Activated T-cell treated with anti-CD3 and anti-CD28 coated beads for 24 hours (primary cell): ENCODE measurements around the gene GTPBP8.
A peak's percentile ranks its signal among the peaks of the same experiment; 100 is the strongest.

Experiments
- DNase-seq: peaks from one replicate; pipeline ENCODE4 v3.0.0-alpha.2; 2020; ENCODE audit warnings: low read depth

The GTPBP8 gene

DNA sequence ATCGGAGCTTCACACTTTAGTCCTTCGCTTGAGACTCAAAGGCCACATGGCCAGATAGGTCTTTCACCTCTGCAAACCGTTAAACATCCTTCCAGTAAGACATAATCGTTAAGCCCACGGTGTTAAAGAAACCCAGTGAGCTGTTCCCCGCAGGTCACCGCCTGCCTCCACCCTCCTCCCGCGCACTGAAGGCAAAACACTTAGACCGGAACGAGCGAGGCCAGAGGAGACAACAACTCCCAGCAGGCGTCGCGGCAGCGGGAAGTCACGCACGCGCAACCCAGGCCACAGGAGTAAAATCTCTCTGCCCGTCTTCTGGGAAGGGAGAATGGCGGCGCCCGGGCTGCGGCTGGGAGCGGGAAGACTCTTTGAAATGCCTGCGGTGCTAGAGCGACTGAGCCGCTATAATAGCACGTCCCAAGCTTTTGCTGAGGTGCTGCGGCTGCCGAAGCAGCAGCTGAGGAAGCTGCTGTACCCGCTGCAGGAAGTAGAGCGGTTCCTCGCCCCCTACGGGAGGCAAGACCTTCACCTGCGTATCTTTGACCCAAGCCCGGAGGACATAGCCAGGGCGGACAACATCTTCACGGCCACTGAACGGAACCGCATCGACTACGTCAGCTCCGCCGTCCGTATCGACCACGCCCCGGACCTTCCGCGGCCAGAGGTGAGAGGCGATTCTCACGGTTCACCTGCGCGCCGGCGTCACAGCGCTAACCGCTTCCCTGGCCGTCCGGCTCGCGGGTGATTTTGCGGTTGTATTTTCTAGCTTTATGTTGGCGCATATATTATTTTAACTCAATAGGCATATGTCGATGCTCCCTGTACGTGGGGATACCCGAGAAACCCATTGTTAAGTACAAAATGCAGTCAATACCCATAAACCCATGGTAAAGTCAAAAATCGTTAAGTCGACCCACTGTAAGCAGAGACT, at the start of gene GTPBP8:
GTPBP8 (plus strand) TSS at position 313 of the 931 bp plus-strand sequence; CDS start at position 329, 16 bp downstream.
- peak; percentile 82 for DNase-seq

DNA sequence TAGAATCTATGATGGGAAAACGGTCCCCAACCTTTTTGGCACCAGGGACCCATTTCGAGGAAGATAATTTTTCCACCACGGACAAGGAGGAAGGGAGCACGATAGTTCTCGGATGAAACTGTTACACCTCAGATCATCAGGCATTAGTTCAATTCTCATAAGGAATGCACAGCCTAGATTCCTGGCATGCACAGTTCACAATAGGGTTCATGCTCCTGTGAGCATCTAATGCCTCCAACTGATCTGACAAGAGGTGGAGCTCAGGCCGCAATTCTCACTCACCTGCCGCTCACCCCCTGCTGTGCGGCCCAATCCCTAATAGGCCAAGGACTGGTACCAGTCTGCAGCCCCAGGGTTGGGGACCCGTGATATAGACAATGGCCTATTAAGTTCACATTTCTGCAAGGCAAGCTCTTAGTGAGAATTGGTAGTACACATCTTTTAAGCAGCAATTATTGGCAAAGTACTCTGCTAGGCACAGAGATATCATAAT, 42.4 kb upstream of the GTPBP8 start:
- DNase-seq: no peak

DNA sequence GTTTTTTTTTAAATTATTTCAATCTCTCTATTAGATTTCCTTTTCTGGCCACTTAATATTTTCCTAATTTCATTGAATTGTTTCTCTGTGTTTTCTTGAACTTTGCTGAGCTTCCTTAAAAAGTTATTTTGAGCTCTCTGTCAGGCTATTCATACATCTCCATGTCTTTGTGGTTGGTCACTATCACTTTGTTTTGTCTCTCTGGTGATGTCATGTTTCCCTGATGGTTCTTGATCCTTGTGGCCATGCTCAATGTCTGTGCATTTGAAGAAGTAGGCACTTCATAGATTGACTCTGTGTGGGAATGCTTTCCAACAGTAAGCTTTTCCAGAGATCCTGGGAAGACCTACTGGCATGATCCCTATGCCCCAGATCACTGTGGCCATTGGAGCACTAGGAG, 34.4 kb upstream of the GTPBP8 start:
- no peak for DNase-seq

- DNase-seq: no peak
These were observed 31.8 kb upstream of the GTPBP8 start for GRCh38 chr3:112958811-112959560.

GRCh38 chr3:112963683-112964082, 27.1 kb upstream of the GTPBP8 start:
- no peak for DNase-seq

DNA sequence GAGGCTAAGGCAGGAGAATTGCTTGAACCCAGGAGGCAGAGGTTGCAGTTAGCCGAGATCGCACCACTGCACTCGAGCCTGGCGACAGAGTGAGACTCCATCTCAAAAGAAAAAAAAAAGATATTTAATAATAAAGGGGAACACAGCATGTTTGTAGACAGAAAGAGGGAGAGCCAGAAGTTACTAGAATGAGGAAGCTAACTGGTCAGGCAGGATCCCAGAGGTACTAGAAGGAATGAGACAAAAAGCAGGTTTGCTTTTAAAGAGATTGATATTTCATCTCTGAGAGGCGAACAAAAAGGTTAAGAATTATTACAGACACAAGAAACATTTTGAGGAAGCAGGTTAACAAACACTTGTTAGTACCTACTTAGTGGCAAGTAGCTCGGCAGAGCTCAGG, 25.1 kb upstream of the GTPBP8 start:
- no peak for DNase-seq

GRCh38 chr3:112966633-112967032, 24.2 kb upstream of the GTPBP8 start:
- no peak for DNase-seq

DNA sequence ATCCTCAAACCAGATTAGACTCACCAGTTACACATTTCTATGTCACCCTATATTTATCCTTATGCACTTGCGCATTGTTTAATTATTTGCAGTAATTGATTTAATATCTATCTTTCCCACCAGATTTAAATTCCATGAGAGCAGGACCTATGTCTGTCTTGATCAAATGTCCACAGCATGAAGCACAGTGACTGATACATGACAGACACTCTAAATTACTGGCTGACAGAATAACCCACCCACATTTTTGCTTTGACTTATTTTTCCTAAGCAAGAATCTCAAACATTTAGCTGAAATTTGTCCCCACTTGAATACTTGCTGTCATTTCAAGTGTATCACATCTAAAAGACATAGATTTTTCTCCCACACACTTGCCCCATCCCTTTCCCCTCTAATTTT, 23.4 kb upstream of the GTPBP8 start:
- no peak for DNase-seq

DNA sequence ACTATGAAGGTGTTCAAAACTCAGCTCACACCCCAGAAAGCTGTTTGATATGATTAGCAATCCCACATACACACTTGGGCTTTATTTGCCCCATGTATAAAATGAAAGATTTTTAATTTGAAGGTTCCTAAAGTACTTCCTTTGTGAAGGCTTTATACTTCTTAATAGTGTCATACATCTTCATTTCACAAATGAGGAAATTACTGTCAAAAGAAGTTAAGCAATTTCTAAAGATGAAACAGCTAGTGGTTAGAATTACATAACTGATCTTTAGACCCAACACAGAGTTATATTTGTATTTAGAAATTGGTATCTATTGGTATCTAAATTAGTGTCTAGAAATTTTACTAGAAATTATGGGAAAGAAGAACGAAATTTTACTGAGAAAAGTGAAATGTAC, 23.0 kb upstream of the GTPBP8 start:
- DNase-seq: no peak

- DNase-seq: no peak
These were observed 18.6 kb upstream of the GTPBP8 start for GRCh38 chr3:112972158-112972557.

GRCh38 chr3:112973325-112974177, 17.2 kb upstream of the GTPBP8 start:
- DNase-seq: peak; percentile 52

DNA sequence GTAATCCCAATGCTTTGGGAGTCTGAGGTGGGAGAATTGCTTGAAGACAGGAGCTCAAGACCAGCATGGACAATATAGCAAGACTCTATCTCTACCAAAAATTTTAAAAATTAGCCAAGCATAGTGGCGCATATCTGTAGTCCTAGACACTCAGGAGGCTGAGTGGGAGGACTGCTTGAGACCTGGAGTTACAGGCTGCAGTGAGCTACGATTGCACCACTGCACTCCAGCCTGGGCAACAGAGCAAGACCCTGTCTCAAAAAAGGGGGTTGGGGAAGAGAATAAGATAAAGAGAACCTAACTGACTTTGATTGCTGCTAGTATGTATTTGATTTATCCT, 16.6 kb upstream of the GTPBP8 start:
- DNase-seq: no peak

GRCh38 chr3:112974894-112975293, 15.9 kb upstream of the GTPBP8 start, which contains the start of gene CD200R1:
Gene CD200R1, minus strand, starts transcription at chr3:112975103. Its CDS starts 246 bp downstream, at chr3:112974857.
- no peak for DNase-seq

- DNase-seq: no peak
These were observed 14.8 kb upstream of the GTPBP8 start for GRCh38 chr3:112976001-112976400.

GRCh38 chr3:112976953-112977352, 13.8 kb upstream of the GTPBP8 start:
- no peak for DNase-seq

- no peak for DNase-seq
These were observed 11.4 kb upstream of the GTPBP8 start for GRCh38 chr3:112979244-112979832.

DNA sequence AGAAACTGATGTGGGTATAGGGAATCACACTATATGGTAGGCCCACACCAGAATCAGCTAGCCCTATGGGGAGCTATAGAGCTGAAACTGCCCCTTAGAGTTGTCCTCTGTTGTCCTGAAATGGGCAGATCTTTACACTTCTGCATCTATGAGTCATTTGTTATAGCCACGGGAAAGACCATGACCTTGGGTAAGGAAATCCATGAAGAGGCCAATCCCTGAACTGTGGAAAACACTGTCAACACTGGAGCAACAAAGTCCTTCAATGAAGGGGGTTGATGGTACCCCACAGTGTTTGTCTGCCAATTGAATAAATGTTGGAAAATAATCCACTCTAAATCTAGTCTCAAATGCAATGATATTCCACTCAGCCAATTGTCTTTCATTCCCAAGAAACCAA, 10.7 kb upstream of the GTPBP8 start:
- no peak for DNase-seq

DNA sequence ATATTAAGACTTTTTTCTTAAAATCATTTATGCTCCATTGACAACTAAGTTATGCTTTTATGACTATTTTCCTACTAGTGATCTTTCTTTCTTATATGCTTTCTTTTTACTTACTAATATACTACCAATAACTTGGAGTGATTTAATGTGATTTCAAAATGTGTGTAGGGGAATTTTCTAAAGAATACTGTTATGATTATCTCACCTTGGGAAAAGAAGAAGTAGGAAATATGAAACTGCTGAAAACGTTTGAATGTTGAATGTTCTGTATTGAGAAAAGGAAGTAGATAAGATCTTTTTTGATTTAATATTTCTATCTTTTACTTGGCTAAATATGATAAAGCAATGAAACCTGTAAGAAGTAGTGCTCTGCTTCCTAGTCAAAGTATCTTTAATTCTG, 8.1 kb upstream of the GTPBP8 start:
- no peak for DNase-seq

DNA sequence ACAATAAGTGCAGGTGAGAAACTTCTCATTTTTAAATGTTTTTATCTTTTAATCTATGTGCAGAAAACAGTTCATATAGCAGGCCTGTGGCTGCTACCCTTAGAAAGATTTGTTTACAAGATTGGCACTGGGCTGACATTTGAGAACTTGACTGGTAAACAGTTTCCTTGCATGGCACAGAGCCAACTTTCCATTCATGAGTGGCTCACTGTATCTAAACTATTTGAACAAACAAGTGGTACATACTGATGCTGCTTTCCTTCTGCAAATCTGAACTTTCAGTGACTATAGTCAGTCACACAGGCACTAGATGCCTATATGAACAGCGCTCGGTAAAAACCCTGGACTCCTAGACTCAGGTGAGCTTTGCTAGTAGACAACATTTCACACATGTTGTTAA, 6.3 kb upstream of the GTPBP8 start:
- DNase-seq: no peak

- no peak for DNase-seq
These were observed 3.0 kb upstream of the GTPBP8 start for GRCh38 chr3:112987710-112988334.

DNA sequence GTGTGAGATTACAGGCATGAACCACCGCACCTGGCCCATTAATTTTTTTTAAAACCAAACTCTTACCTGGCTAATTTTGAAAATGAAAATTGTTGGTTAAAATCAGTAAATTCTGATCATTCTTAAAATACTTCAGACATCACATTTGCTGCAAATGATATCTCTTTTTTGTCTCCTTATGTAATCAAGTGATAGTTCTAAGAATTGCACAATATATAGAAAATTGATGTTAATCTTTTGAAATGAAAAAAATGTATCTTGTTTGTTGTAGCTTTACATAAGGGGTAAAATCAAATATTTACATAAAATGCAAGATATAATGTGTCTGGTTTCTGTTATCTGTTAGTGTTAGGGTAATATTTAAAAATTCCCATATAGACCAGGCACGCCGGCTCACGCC, 5.0 kb downstream of the GTPBP8 start:
- no peak for DNase-seq
